HS-5 (cell line): ENCODE measurements around the gene SAMD11.

ENCODE experiments used
- DNase-seq: peaks from one replicate; pipeline ENCODE4 v3.0.0-alpha.2; 2012; ENCODE audit warnings: low read depth

The SAMD11 gene

GRCh38 chr1:934991-935750, 11.4 kb downstream of the SAMD11 start:
- DNase-seq, result no peak

- DNase-seq, result no peak
These were observed 12.1 kb downstream of the SAMD11 start for GRCh38 chr1:935751-936231.

- DNase-seq, result no peak
These were observed 12.9 kb downstream of the SAMD11 start for GRCh38 chr1:936348-937264.

GRCh38 chr1:937521-937920, 13.8 kb downstream of the SAMD11 start:
- DNase-seq, result no peak

- DNase-seq, result no peak
These were observed 14.5 kb downstream of the SAMD11 start for GRCh38 chr1:938088-938683.

GRCh38 chr1:938711-939489, 15.2 kb downstream of the SAMD11 start:
- no peak for DNase-seq

GRCh38 chr1:939511-940106, 15.9 kb downstream of the SAMD11 start:
- DNase-seq, result no peak

GRCh38 chr1:940107-941014, 16.6 kb downstream of the SAMD11 start:
- DNase-seq, result no peak

GRCh38 chr1:941015-941587, 17.4 kb downstream of the SAMD11 start:
- no peak for DNase-seq

GRCh38 chr1:941588-942383, 18.1 kb downstream of the SAMD11 start:
- no peak for DNase-seq

- no peak for DNase-seq
These were observed 18.7 kb downstream of the SAMD11 start for GRCh38 chr1:942411-942821.

- no peak for DNase-seq
These were observed 19.3 kb downstream of the SAMD11 start for GRCh38 chr1:942864-943533.

- no peak for DNase-seq
These were observed 20.0 kb downstream of the SAMD11 start for GRCh38 chr1:943545-944340.

GRCh38 chr1:944341-945325, 20.9 kb downstream of the SAMD11 start:
- no peak for DNase-seq

- DNase-seq, result no peak
These were observed 22.2 kb downstream of the SAMD11 start for GRCh38 chr1:945688-946556.
